ENCODE results near the gene FKBP4.
"Not testable (repeated sequence)": the region's sequence is repeated elsewhere in the genome, so short reads cannot be mapped to it uniquely, and the experiment has no call there.

FKBP4 gene
- 49.4 to 613 (median 70.8) reads per million in 3 experiments for total RNA-seq

GRCh38 chr12:2794736-2795289 lies at the start of gene FKBP4:
FKBP4 (plus strand) TSS chr12:2794970; CDS start chr12:2795140, 170 bp downstream.
- peak; percentile 83 for DNase-seq

- no peak for DNase-seq
These were observed 49.1 kb upstream of the FKBP4 start for GRCh38 chr12:2745655-2746054.

- DNase-seq: no peak
These were observed 45.2 kb upstream of the FKBP4 start for GRCh38 chr12:2749580-2749979.

- DNase-seq: no peak
These were observed 44.6 kb upstream of the FKBP4 start for GRCh38 chr12:2750185-2750584.

- DNase-seq: no peak
These were observed 43.5 kb upstream of the FKBP4 start for GRCh38 chr12:2751230-2751629.

GRCh38 chr12:2751686-2752085 lies 43.1 kb upstream of the FKBP4 start:
- DNase-seq: no peak

- peak; percentile 65 for DNase-seq
These were observed 41.9 kb upstream of the FKBP4 start for GRCh38 chr12:2752676-2753371.

- no peak for DNase-seq
These were observed 41.2 kb upstream of the FKBP4 start for GRCh38 chr12:2753536-2753935.

GRCh38 chr12:2754208-2754607 lies 40.6 kb upstream of the FKBP4 start:
- no peak for DNase-seq

- no peak for DNase-seq
These were observed 38.0 kb upstream of the FKBP4 start for GRCh38 chr12:2756756-2757155.

- no peak for DNase-seq
These were observed 35.0 kb upstream of the FKBP4 start for GRCh38 chr12:2759733-2760132.

- no peak for DNase-seq
These were observed 30.4 kb upstream of the FKBP4 start for GRCh38 chr12:2764398-2764797.

- no peak for DNase-seq
These were observed 29.7 kb upstream of the FKBP4 start for GRCh38 chr12:2765052-2765451.

GRCh38 chr12:2765608-2766007 lies 29.2 kb upstream of the FKBP4 start:
- no peak for DNase-seq

- DNase-seq: no peak
These were observed 26.4 kb upstream of the FKBP4 start for GRCh38 chr12:2768224-2768961.

- DNase-seq: no peak
These were observed 24.8 kb upstream of the FKBP4 start for GRCh38 chr12:2769866-2770533.

GRCh38 chr12:2770544-2770943 lies 24.2 kb upstream of the FKBP4 start:
- DNase-seq: not testable (repeated sequence)

- no peak for DNase-seq
These were observed 22.4 kb upstream of the FKBP4 start for GRCh38 chr12:2772370-2772769.

GRCh38 chr12:2773199-2773875 lies 21.4 kb upstream of the FKBP4 start:
- DNase-seq: no peak

GRCh38 chr12:2775431-2775830 lies 19.3 kb upstream of the FKBP4 start:
- DNase-seq: no peak

- no peak for DNase-seq
These were observed 18.5 kb upstream of the FKBP4 start for GRCh38 chr12:2776129-2776806.

GRCh38 chr12:2779281-2779680 lies 15.5 kb upstream of the FKBP4 start:
- no peak for DNase-seq

Measured in central memory CD4-positive, alpha-beta T cell (primary cell).